ENCODE data around the gene CROCC2.

GRCh38 chr2:241017228-241017940 is 111.2 kb downstream of the CROCC2 start:
- TF ChIP-seq CTCF (optimal IDR thresholded peaks at IDR 0.05 in 1 of 3, IDR thresholded peaks at IDR 0.05 in 1 of 3, conservative IDR thresholded peaks at IDR 0.05 in 1 of 3; ENCODE audit: extremely low read depth in 1 of 3, insufficient read depth in 2 of 3, low read length in 3 of 3) (no peak), EZH2 (IDR thresholded peaks at IDR 0.05; ENCODE audit: low read length) (no peak)

Measured in keratinocyte (primary cell).